ENCODE data around the gene POP4. TPM values are rescaled to one million over a fixed set of nuclear protein-coding genes. Genes with fewer than 3 reads are reported as not detected.

The POP4 gene
- total and polyA plus RNA-seq, 2 of the 8 experiments (the other 6 are each of a cell fraction or from before 2014, with no cell fraction given): 29.1 to 41.5 TPM

GRCh38 chr19:29645491-29645867 is 39.4 kb downstream of the POP4 start:
- DNase-seq (ENCODE audit: low read depth in 1 of 2, low spot score in 2 of 2) (no peak), FAIRE-seq (peak; percentile 84)
- Histone ChIP-seq H3K36me3 (ENCODE audit: control insufficient read depth in 2 of 4, insufficient read depth in 4 of 4, low read length in 3 of 4) (no peaks in the 10 kb centered on the region), H3K4me1 (replicated peaks in 1 of 4; ENCODE audit: control insufficient read depth in 3 of 4, insufficient read depth in 4 of 4, low read length in 3 of 4) (peaks cover 3 to 12% (median 6%) of the 10 kb centered on the region in 4 experiments; a peak in 6 of 7 replicates), H3K79me2 (ENCODE audit: control insufficient read depth in 1 of 2, insufficient read depth in 2 of 2, low read length in 2 of 2) (no peaks in the 10 kb centered on the region), H3K18ac (ENCODE audit: extremely low read depth, low read length) (no peak overlapping the region), H3K14ac (ENCODE audit: insufficient read length) (no peak overlapping the region), H4K20me1 (replicated peaks in 1 of 2; ENCODE audit: control insufficient read depth in 1 of 2, insufficient read depth in 2 of 2, low read length in 2 of 2) (no peaks in the 10 kb centered on the region), H3K56ac (replicated peaks; ENCODE audit: insufficient read length, low read depth, low read length) (no peak overlapping the region), H2BK20ac (ENCODE audit: low read length) (no peak overlapping the region), H3K4me2 (ENCODE audit: insufficient read depth in 1 of 2, low read depth in 2 of 2, low read length in 2 of 2) (peak overlapping the region; percentile 26 to 46), H3K23ac (ENCODE audit: insufficient read length) (no peak overlapping the region), H3K27me3 (replicated peaks in 1 of 4; ENCODE audit: control insufficient read depth in 3 of 4, extremely low read depth in 1 of 4, insufficient read depth in 3 of 4, low read length in 3 of 4) (no peaks in the 10 kb centered on the region), H3K9me3 (ENCODE audit: insufficient read depth in 2 of 2, low read depth in 1 of 2, low read length in 1 of 2) (no peaks in the 10 kb centered on the region), H2BK120ac (replicated peaks; ENCODE audit: low read depth, low read length) (no peak overlapping the region), H4K8ac (ENCODE audit: extremely low read depth, insufficient read depth, low read length) (no peak overlapping the region), H2AFZ (ENCODE audit: low read length) (no peak overlapping the region; the same call in 1 of the 2 replicates), H3K79me1 (ENCODE audit: low read depth, low read length) (no peaks in the 10 kb centered on the region), H3K4me3 (ENCODE audit: extremely low read depth in 1 of 4, insufficient read depth in 2 of 4, low read depth in 3 of 4, low read length in 4 of 4) (peak overlapping the region in 3 of 4 experiments; percentile 4 to 11 (median 7); a peak in 1 of 8 replicates), H3K23me2 (ENCODE audit: low read depth, low read length) (no peaks in the 10 kb centered on the region), H2BK5ac (ENCODE audit: low read depth, low read length) (no peak overlapping the region; the same call in 1 of the 2 replicates), H2BK15ac (ENCODE audit: low read length) (no peak overlapping the region), H4K5ac (ENCODE audit: insufficient read length, low read depth, low read length) (no peak overlapping the region), H3K9ac (replicated peaks in 1 of 4; ENCODE audit: extremely low read depth in 1 of 4, low read depth in 3 of 4, low read length in 3 of 4) (no peak overlapping the region), H3K27ac (ENCODE audit: low read depth, low read length) (no peak overlapping the region), H4K91ac (replicated peaks; ENCODE audit: insufficient read length, low read length) (no peak overlapping the region), H2AK5ac (ENCODE audit: low read depth, low read length) (no peak overlapping the region), H2BK12ac (ENCODE audit: low read depth, low read length) (no peak overlapping the region), H3K4ac (replicated peaks; ENCODE audit: insufficient read length, low read depth, low read length) (no peak overlapping the region)
- CTCF ChIA-PET (ENCODE audit: partially characterized antibody): interaction anchor here (0.8 to 1.7 kb wide), 4 partner anchors 8 to 71 kb away, joined by 3 to 4 read pairs (median 3); no protein-coding TSS in a partner anchor
- POLR2A ChIA-PET (ENCODE audit: partially characterized antibody): no interaction called here
- 15% methylated on average over 5 of the region's 5 CpGs; no CpG with 5 or more reads in 1 of the 2 experiments for WGBS, 2 experiments (ENCODE audit: extremely low coverage in 1 of 2, insufficient coverage in 1 of 2, insufficient read length in 1 of 2, insufficient replicate concordance in 2 of 2, low coverage in 1 of 2, low lambda C conversion rate in 2 of 2, missing lambda C conversion rate in 1 of 2)
- TF ChIP-seq CTCF (IDR thresholded peaks at IDR 0.05; ENCODE audit: control extremely low read depth in 1 of 3, insufficient read depth in 1 of 3, low read depth in 1 of 3, low read length in 3 of 3): no peak
- TF ChIP-seq CEBPB (IDR thresholded peaks at IDR 0.05; ENCODE audit: low read depth, low read length): no peak
- TF ChIP-seq CHD1 (IDR thresholded peaks at IDR 0.05; ENCODE audit: low read depth, low read length): no peak
- no peak for TF ChIP-seq JUN (IDR thresholded peaks at IDR 0.05; ENCODE audit: low read depth, low read length)
- no peak for TF ChIP-seq SIRT6 (IDR thresholded peaks at IDR 0.05; ENCODE audit: low read length)
- TF ChIP-seq ZNF274 (IDR thresholded peaks at IDR 0.05; ENCODE audit: borderline replicate concordance, extremely low read depth, low read length): no peak
- no peak for TF ChIP-seq JUND (IDR thresholded peaks at IDR 0.05; ENCODE audit: low read length)
- no peak for TF ChIP-seq TAF7 (optimal IDR thresholded peaks at IDR 0.05; ENCODE audit: borderline replicate concordance, low read depth, low read length)
- TF ChIP-seq SP4 (IDR thresholded peaks at IDR 0.05; ENCODE audit: low read length): no peak
- no peak for TF ChIP-seq HDAC2 (IDR thresholded peaks at IDR 0.05; ENCODE audit: borderline replicate concordance in 1 of 2, low read depth in 2 of 2, low read length in 2 of 2)
- no peak for TF ChIP-seq SP1 (IDR thresholded peaks at IDR 0.05; ENCODE audit: low read depth, low read length)
